ENCODE data around the gene MAPK11. TPM values are rescaled to one million over a fixed set of nuclear protein-coding genes. Genes with fewer than 3 reads are reported as not detected.

MAPK11 gene
- total RNA-seq, 1 donor = 11.8 TPM

DNA sequence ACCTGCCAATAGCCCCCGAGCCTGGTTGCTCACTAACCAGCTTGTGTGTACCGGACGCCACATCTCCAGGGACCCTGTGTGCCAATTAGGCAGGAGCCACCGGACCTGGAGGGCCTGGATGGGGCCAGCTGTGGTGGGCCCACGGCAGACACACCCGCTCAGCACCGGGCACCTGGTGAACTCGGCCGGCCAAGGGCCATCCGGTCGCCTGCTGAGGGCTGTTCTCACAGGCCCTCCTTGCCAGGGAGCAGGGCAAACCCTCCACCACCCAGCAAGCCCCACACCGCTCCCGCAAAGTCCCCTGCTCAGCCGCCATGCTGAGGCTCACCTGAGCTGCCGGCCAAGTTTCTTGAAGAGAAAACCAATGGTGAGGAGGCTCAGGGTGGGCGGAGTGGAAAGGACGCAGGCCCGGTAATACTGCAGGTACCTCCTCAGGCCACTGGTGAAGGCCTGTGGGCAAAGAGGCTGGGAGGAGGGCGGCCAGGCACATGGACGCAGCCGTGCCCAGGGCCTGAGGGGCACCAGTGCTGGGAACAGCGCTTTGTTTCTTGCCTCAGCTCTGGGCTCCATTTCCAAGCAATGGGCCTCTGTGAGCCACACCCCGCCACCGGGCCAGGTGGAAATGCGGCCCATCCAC, 42.5 kb downstream of the MAPK11 start:
- DNase-seq (ENCODE audit: low read depth in 2 of 3, low spot score in 2 of 3) = no peak

DNA sequence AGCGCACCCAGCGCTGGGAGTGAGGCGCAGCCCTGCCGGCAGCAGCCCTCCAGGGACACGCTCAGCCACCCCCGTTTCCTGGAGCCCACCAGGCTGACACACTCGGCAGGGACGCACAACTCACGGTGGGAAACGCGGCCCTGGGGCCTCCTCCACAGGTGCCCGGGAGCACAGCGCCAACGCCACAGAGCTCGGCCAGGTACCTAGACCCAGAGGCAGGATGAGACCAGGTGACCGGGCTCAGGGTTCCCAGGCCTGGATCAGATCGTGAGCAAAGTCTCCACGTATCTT, 43.4 kb downstream of the MAPK11 start:
- no peak for DNase-seq (ENCODE audit: low read depth in 2 of 3, low spot score in 2 of 3)

DNA sequence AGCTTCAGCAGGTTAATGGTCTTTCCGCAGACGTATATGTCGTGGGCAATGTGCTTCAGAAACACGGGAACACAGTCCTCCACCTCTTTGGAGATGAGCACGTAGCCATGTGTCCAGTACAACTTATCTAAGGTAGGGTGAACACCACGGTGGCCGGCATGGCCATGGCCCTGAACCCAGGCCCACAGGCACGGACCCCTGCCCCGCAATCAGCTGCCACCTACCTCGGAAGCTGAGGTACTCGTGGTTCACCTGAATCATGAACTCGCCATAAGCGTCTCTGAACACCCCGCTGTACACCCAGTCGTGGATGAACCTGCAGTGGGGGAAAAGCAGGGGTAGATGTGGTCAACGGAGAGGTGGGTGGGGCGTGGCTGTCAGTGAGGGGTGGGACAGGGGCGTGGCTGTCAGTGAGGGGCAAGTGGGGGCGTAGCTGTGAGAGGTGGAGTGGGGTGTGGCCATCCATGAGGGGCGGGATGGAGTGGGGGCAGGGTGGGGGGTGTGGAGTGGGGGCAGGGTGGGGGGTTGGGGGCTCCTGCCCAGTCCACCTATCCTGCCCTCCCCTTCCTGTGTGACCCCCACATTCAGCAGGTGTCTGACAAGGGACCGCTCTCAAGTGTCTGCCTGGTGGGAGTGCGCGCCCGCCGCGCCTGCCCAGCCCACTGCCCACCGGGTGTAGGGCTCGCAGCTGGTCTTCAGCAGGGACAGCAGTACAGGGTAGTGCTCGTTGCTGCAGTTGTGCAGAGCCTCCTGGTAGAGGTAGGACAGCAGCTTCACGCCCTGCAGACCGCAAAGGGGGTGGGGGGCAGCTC, 43.9 kb downstream of the MAPK11 start:
- no peak for DNase-seq (ENCODE audit: low read depth in 2 of 3, low spot score in 2 of 3)

- DNase-seq (ENCODE audit: low read depth in 2 of 3, low spot score in 2 of 3) = no peak
Observed at GRCh38 chr22:50225200-50225969, 44.8 kb downstream of the MAPK11 start.

DNA sequence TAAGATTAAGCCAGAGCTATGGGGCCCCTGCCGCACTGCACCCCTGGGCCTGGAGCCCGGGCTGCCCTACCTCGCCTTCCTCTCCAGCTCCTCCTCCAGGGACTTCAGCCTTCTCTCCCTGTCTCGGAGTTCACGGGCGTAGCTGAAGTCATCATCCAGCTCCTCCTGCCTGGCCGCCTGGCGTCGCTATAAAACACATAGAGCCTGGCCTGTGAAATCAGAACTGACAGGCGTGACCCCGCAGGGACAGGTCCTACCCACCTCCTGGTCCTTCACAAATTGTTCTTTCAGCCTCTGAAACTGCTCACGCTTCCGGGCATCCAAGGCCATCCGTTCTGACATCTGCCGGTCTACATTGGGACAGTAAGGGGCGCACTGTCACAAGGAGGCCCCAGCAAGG, 46.1 kb downstream of the MAPK11 start:
- DNase-seq (ENCODE audit: low read depth in 2 of 3, low spot score in 2 of 3) = no peak

GRCh38 chr22:50222508-50222907, 47.7 kb downstream of the MAPK11 start:
- DNase-seq (ENCODE audit: low read depth in 2 of 3, low spot score in 2 of 3) = no peak

GRCh38 chr22:50221410-50222300, 48.5 kb downstream of the MAPK11 start:
- no peak for DNase-seq (ENCODE audit: low read depth in 2 of 3, low spot score in 2 of 3)

GRCh38 chr22:50220603-50221409, 49.4 kb downstream of the MAPK11 start:
- no peak for DNase-seq (ENCODE audit: low read depth in 2 of 3, low spot score in 2 of 3)

DNA sequence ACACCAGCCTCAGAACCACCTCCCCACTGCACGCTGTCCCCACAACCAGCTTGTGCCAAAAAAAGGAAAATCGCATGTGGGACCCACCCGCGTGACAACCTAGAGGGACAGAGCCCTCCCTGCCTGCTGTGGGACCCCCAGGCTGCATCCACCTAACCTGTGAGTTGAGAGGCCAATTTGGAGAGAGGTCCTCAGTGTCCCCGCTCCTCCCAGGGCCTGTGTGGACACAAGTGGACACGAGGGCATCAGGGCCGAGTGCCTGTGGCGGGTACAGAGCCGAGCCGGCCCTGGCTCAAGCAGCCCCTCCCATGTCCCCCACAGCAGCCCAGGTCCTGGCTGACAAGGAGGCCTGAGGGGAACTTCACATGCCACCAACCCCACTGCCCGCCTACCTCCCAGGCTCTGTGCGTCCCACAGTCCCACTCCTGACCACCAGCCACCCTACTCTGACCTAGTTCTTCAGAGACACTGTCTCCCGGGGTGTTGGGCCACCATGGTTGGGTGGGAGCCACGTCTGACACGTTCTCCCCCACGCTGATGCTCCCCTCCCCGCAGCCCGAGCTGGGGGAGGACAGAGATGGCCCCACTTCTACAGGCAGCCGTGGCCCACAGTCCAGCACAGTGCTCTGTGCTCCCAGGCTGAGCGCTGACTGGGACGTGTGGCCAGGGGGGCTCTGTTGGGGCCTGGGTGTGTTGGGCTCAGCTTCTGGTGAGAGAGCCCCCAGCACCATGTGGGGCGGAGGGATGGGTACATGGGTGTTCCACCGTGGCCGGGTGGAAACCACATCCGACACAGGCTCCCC, 50.2 kb downstream of the MAPK11 start:
- DNase-seq (ENCODE audit: low read depth in 2 of 3, low spot score in 2 of 3) = no peak

DNA sequence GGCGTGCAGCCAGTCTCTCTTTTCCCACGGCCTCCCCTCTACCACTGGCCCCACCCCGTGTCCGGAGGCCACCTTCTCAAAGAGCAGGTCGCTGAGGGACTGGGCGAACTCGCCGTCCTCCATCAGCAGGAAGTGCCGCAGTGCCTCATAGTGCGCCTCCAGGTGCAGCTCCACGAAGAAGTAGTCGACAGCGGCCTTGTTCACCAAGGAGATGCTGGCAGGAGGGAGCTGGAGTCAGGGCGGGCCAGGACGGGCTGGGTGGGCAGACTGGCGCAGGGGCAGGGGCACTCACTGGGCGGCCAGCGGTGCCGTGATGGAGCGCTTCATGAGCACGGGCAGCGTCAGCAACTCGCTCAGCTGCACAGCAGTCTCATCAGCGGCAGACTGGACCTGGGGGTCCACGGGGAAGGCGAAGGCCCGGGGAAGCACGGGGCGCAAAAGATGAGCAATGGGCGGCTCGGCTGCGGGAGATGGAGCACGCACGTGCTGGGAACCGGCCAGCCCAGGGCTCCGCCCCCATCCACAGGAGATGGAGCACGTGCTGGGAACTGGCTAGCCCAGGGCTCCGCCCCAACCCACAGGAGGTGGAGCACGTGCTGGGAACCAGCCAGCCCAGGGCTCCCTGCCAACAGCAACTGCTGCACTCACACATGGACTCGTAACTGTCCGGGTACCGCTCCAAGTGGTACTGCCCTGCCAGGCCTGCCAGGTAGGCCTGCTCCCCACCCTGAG, 51.0 kb downstream of the MAPK11 start:
- peak in 2 of 3 donors; percentile 45 to 52 for DNase-seq (ENCODE audit: low read depth in 2 of 3, low spot score in 2 of 3)

DNA sequence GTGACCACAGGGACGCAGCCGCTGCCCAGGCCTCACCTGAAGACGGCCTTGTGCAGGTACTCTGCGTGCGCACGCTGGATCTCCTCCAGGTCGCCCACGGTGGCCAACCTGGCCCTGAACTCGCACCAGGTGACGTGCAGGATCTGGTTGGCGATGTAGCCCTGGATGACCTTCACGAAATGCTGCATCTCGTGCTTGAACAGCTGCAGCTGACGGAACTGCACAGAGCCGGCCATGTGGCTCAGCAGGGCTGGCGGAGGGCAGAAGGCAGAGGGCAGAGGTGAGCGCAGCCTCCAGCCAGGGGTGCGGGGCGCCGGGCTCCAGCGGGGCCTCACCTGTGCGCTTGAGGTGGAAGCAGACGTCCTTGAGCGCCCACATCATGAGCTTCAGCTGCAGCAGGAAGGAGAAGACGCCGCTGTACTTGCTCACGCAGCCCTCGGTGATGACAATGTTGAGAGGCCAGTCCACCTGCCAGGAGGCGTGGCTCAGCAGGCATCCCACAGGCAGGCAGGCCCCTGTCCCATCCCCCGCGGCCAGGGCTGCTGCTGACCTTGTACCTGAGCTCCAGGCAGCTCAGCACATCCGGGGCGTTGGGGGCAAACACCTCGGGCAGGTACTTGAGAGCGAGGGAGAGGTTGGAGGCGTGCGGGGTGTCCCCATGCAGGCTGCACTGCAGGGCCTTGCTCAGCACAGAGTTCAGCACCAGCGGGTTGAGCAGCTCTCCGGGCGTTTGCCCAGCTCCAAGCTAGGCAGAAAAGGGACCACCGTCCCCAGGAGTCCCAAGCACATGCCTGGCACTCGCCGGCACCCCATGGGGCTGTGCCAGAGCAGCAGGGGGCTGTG, 51.8 kb downstream of the MAPK11 start:
- DNase-seq (ENCODE audit: low read depth in 2 of 3, low spot score in 2 of 3) = no peak

DNA sequence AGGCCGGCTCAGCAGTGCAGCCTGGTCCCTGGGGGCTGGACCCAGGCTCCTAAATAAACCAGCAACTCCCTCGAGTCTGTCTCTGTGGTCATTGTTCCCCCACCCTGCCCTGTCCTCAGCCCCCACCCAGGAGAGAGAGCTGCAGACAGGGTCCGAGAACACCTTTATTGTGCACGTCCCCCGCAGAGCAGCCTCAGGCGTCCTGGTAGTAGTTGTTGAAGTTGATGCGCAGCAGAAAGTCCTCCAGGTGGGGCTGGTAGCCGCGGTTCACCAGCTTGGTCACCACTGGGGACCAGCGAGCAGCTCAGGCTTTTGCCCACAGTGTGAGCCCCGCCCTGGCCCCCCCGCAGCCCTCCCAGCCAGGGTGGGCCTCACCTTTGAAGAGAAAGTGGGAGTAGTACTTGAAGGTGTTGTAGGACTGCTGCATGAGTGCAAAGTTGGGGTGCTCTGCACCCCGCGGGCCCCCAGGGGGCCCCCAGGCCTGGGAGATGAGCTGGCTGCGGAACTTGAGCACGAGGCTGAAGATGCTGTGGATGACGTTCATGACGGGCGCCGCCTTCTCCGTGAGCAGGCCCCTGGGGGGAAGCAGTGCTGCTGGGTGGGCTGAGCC, 52.5 kb downstream of the MAPK11 start:
- DNase-seq (ENCODE audit: low read depth in 2 of 3, low spot score in 2 of 3) = no peak

GRCh38 chr22:50216684-50217520, 53.3 kb downstream of the MAPK11 start:
- no peak for DNase-seq (ENCODE audit: low read depth in 2 of 3, low spot score in 2 of 3)

DNA sequence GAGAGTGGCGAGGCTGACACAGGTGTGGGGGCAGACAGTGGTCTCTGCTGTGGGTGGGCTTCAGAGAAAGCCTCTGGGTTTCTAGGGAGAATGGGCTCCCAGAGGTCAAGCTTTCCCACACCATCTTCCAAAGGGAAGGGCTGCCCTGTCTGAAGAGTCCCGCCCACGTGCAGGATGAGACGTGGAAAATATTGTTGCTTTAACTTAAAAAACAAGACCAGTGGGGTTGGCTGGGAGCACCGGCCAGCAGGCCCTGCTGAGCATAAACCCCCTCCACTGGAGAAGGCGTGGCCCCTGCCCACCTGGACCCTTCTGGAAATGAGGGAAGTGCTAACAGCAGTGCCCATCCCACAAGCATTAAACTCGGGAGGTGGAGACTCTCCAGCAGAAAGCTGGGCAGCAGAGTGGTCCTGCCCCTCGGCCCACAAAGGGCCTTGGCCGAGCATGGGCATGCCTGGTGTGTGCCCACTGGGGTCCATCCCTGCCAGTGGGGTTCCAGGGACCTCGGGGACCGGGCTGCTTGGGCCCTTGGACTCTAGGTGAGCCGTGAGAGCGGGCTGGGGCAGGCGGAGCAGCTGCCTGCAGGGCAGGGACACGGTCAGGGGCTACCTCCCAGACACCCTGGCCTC, 54.0 kb downstream of the MAPK11 start:
- no peak for DNase-seq (ENCODE audit: low read depth in 2 of 3, low spot score in 2 of 3)

GRCh38 chr22:50215297-50216054, 54.7 kb downstream of the MAPK11 start:
- DNase-seq (ENCODE audit: low read depth in 2 of 3, low spot score in 2 of 3) = no peak
